Diencephalon (tissue), 1 donor: Measurements from ENCODE around the gene NRN1L. TPM values are rescaled to one million over a fixed set of nuclear protein-coding genes. Genes with fewer than 3 reads are reported as not detected.

Source experiments
- small RNA-seq: library from RNA; depleted of rRNA; stranded (forward); fragments of <200 nt; gene quantifications from one replicate; pipeline ENCODE3, GENCODE V24; 2014
- total RNA-seq: library from RNA; depleted of rRNA; stranded (reverse); fragments of >200 nt; gene quantifications from one replicate; pipeline ENCODE4 v1.2.3, GENCODE V29; 2014

The NRN1L gene
- total RNA-seq, result not detected

DNA sequence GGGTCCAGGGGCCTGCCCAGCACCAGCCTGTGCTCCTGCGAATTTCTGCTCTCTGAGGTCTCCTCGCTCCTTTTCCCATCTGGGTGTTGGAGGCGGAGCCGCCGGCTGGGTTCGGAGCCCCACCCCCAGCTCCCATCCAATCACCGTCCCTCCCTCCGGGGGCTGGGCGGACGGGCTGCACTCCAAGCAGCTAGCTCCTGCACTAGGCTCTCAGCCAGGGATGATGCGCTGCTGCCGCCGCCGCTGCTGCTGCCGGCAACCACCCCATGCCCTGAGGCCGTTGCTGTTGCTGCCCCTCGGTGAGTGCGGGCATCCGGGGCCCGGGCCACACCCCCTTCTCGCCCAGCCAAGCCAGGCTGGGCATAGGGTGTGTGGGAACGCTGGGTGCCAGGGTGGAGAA, at the start of gene NRN1L:
TSS of gene NRN1L (plus strand) at position 202 of the 400 bp plus-strand sequence. CDS start at position 221, 19 bp downstream.

DNA sequence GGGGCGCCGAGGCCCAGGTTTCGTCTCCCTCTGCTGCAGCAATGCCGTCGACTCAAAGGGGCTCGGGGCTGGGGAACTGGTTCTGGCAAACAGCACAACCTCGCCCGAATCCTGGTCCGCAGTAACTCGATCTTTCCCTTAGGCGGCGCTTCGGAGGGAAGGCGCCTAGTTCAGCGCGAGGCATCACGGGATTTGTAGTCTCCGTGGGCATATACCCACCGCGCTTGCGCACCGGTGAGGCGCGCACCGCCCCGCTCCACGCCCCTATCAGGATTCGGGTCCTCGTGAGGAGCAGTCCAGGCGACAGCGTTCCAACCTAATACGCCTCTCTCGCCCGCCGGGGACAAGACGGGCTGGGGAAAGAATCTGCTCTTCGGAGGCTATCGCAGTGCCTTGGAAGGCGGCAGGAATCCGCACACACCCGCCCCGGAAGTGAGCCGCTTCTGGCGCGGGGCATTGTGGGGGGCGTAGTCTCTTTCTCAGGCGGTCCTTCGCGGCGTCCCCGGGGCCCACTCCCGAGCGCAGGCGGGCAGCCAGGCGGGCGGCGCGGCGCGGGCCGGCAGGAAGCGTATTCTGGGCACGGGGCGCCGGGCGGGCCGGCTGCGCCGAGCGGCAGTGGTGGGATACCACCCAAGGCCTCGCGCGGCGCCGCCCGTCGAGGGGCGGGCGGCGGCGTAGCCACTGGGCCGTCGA, 42.7 kb upstream of the NRN1L start, which contains the start of gene THAP11:
TSS of gene THAP11 (plus strand) at position 505 of the 693 bp plus-strand sequence. CDS start 235 bp downstream, outside the sequence.

DNA sequence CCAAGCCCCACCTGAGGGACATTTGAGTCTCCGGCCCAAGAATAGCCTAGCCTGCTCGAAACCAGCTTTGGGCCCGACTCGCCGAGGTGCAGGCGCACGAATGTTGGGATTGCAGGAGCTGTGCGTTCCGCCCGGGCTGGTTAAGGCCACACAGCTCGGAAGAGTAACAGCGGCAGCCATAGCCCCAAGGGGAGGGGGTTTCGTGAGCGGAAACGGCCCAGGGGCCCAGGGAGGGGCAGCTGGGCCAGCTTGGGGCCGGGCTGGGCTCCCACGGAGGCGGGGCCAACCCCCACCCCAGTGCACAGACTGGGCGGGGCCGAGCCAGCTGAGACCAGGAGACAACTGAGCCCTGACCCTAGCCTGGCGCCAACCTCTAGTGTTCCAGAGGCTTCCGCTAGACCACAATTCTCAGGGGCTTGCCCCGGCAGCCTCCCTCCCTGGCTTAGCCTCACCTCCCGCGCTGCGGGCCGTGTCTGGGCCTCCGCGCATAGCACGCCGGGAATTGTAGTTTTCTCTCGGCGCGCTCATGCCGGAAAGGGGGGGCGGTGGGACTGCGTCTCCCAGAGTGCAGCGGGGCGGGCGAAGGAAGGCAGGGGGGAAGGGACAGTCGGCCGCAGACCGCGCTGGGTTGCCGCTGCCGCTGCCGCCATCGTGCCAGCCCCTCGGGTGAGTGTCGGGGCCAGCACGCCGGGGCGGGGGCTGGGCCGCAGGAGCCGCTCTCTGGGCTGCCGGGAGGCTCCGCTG, 38.2 kb upstream of the NRN1L start, which contains the start of gene NUTF2:
TSS of gene NUTF2 (plus strand) at position 614 of the 744 bp plus-strand sequence. CDS start 18,198 bp downstream, outside the sequence.

DNA sequence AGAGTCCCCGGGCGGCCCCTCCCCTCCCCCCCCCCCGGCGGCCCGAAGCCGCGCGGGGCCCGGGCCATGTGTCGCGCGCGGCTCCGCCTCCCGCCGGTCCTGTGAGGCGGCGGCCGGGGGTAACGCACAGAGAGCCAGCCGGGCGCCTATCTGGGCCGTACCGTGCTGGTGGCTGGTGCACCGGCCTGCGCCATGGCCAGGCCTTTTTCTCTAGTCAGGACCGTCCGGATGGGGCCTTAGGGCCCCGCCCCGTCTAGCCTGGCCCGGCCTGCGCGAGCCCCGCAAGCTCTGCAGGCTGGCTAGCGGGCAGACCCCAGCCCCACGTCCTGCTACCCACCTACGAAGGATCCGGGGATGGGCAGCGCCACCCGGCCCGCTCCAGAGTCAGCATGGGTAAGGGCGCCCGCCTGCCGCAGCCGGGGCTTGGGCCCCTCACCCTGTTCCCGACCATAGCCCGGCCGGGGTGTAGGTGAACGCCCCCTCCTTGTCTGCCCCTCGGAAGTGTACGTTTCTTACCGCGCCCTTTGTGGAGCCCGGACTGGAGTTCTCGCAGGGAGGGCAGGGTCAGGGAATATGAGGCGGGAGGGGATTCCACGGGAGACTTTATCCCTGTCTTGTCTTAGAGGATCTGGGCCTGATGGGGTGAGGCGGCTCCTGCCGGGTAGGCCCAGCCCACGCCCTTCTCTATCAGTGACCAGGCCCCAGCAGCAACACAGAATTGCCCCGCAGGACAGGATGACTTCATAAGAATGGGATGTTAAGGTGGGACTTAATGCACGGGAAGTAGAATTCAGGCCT, 37.4 kb upstream of the NRN1L start, which contains the start of gene CENPT:
TSS of gene CENPT (minus strand) at position 630 of the 798 bp plus-strand sequence. CDS start 13,834 bp downstream, outside the sequence.

DNA sequence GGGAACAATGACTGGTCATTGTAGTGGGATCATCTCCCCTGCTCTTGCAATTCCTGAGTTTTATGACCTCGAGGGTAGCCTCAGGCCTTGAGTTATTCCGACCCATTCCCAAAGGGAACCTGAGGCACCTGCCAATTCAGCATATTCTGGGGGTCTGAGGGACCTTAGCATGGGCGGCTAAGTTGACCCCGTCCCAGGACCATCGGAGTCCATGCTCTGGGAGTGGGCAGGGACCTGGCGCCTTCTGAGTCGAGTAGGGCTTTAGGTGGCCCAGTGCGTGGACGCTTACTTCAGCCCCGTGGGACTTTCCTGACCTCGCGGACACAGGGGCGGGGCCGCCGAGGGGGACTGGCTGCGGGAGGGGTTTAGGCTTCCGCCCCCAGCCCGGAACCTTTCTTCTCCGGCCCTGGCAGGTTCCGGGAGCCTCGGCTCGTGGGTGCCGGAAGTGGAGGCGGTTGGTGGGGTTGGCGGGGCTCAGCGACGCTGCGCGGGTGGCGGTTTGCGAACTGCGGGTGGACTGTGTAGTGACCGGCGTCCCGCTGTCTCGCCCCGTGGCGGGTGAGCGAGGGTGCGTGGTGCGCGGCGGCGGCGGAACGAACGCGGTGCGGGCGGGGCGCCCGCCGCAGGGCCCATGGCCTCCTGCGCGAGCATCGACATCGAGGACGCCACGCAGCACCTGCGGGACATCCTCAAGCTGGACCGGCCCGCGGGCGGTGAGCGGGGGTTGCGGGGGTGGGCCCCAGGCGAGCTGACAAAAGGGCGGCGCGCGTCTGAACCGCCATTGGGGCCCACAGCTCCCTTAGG, 11.9 kb upstream of the NRN1L start, which contains the start of gene EDC4:
TSS of gene EDC4 (plus strand) at position 422 of the 804 bp plus-strand sequence. CDS start at position 632, 210 bp downstream.

DNA sequence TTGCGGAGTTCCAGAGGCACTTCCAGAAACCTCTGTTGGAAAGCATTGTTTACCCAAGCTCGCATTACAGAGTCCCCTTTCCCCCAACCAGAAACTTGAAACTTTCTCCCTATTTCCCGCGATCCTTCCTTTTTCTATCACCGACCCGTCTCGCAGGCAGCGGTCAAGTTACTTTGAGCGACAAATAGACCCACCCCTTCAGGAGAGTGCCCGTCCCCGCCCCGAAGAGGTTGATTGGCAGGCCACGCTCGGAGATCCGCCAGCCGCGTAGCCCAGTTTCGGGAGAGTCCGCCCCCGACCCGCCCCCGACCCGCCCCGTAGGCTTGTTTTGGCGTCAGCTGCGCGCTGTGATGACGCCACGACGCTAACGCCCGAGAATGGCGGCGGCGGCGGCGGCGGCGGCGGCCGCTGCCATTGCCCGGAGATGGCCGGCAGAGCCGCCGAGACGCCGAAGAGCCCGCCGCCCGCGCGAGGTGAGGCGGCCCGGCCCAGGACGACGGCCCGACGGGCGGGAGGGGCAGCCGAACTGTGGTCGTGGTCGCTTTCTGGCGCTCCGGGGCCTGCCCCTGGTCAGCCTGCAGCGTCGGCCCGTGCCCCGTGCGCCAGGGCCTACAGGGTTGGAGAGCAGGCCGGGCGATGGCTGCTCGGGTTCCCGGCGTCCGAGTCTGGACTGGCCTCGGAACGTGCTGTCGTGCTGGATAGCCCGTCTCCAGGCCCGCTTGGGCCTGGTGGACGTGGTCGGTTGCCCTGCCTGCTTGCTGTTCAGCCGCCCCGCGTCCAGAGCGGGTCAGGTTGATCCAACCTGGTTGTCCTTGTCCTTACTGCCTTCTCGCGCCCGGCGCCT, 8.4 kb downstream of the NRN1L start, which contains the start of gene PSKH1:
TSS of gene PSKH1 (plus strand) at position 356 of the 844 bp plus-strand sequence. CDS start 15,496 bp downstream, outside the sequence.

DNA sequence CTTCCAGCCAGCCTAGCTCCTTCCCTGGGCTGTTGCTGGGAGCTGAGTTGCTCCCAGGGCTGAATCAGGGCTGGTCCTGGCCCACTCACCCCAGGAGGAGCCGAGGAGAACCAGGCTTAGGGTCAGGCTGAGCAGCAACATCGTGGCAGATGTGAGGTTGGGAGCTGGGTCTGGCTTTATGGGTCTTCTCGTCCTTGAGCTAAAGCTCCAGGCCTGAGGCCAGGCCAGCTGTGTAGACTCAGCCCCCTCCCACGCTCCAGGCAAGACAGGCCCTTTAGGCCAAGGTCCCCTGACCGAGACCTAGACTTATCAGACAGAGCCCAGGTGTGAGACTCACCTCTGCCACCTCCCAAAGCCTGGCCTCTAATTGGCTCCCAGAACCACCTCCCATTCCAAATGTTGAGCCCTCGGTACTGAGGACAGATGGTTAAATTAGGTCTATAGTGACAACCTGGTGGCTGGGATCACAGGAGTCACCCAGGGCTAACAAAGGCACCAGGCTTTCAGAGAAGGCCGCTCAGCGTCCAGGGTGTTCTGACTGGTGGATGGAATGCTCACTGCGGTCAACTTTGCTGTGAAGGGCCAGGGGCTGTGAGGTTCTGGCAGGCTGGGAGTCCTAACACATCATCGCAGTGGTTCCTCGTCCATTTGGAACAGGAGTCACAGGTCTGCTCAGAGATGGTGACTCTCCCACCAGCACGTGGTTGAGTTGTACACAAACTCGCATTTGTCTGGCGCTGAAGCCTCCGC, 47.2 kb downstream of the NRN1L start, which contains the start of gene CTRL:
TSS of gene CTRL (minus strand) at position 151 of the 750 bp plus-strand sequence. CDS start at position 141, 10 bp downstream.

Small RNA genes within 50 kb of the gene (small RNA-seq; reads per million reads assigned to genes)
- gene AC040162.2 (not detected), gene NRN1L (not detected)

Other genes starting within 250 kb of the NRN1L start
- 4.4 TPM for gene CARMIL2, start 239.7 kb upstream of the NRN1L start, total RNA-seq
- gene ACD, start 224.6 kb upstream of the NRN1L start, total RNA-seq, result 22.4 TPM
- 13.4 TPM for gene PARD6A, start 223.9 kb upstream of the NRN1L start, total RNA-seq
- gene ENKD1, start 218.1 kb upstream of the NRN1L start, total RNA-seq, result 11.3 TPM
- gene C16orf86, start 218.1 kb upstream of the NRN1L start, total RNA-seq, result 2.5 TPM
- 57.2 TPM for gene GFOD2, start 165.6 kb upstream of the NRN1L start, total RNA-seq
- 6.9 TPM for gene RANBP10, start 78.3 kb upstream of the NRN1L start, total RNA-seq
- gene TSNAXIP1, start 78.0 kb upstream of the NRN1L start, total RNA-seq, result 6.2 TPM
- gene THAP11, start 42.6 kb upstream of the NRN1L start, total RNA-seq, result 23.8 TPM
- gene NUTF2, start 38.0 kb upstream of the NRN1L start, total RNA-seq, result 134 TPM
- 27.9 TPM for gene CENPT, start 37.2 kb upstream of the NRN1L start, total RNA-seq
- 52.4 TPM for gene EDC4, start 11.8 kb upstream of the NRN1L start, total RNA-seq
- 11.8 TPM for gene PSKH1, start 8.4 kb downstream of the NRN1L start, total RNA-seq
- 1.8 TPM for gene CTRL, start 47.0 kb downstream of the NRN1L start, total RNA-seq
- gene PSMB10, start 52.0 kb downstream of the NRN1L start, total RNA-seq, result 19.4 TPM
- gene LCAT, start 59.2 kb downstream of the NRN1L start, total RNA-seq, result 5.3 TPM
- gene SLC12A4, start 83.8 kb downstream of the NRN1L start, total RNA-seq, result 27.9 TPM
- 0.23 TPM for gene DPEP3, start 95.6 kb downstream of the NRN1L start, total RNA-seq
- 1.4 TPM for gene DPEP2, start 114.6 kb downstream of the NRN1L start, total RNA-seq
- not detected for gene DPEP2NB, start 131.0 kb downstream of the NRN1L start, total RNA-seq
- 10.4 TPM for gene DDX28, start 138.3 kb downstream of the NRN1L start, total RNA-seq
- 11.8 TPM for gene DUS2, start 138.4 kb downstream of the NRN1L start, total RNA-seq
- gene NFATC3, start 200.5 kb downstream of the NRN1L start, total RNA-seq, result 27.5 TPM